PFSK-1 (cell line): ENCODE results near the gene PGLYRP4.

Source experiments
- POLR2AphosphoS5 ChIP-seq: IDR thresholded peaks from 2 replicates; pipeline ENCODE4 v1.6.1; 2012; ENCODE audit warnings: low read depth, mild to moderate bottlenecking, control low read depth, low read length, moderate library complexity
- REST ChIP-seq, 2 experiments: IDR thresholded peaks; 2 replicates each; pipeline versions ENCODE4 v1.6.1 to v1.8.0; 2011 to 2012; ENCODE audit warnings: low read depth in 2 of 2, low read length in 2 of 2, control low read depth in 1 of 2, inconsistent platforms in 1 of 2, mild to moderate bottlenecking in 1 of 2, moderate library complexity in 1 of 2; ENCODE audit not compliant: insufficient read depth in 1 of 2
- TAF1 ChIP-seq: IDR thresholded peaks from 2 replicates; pipeline ENCODE4 v1.6.1; 2012; ENCODE audit warnings: low read length, control low read depth, borderline replicate concordance; ENCODE audit not compliant: insufficient read depth

GRCh38 chr1:153310526-153310925, 38.1 kb downstream of the PGLYRP4 start:
- TF ChIP-seq POLR2AphosphoS5 (no peak), REST (IDR thresholded peaks at IDR 0.05; ENCODE audit: insufficient read depth in 1 of 2, low read depth in 2 of 2, low read length in 2 of 2) (no peak), TAF1 (no peak)
